ENCODE measurements around the gene ZNRF1.
"Not testable (repeated sequence)": the region's sequence is repeated elsewhere in the genome, so short reads cannot be mapped to it uniquely, and the experiment has no call there.

The ZNRF1 gene

GRCh38 chr16:75112734-75113491, 114.1 kb downstream of the ZNRF1 start:
- DNase-seq (ENCODE audit: low read depth in 3 of 3) = no peak

GRCh38 chr16:75113541-75114121, 114.8 kb downstream of the ZNRF1 start:
- DNase-seq (ENCODE audit: low read depth in 3 of 3) = no peak

- DNase-seq (ENCODE audit: low read depth in 3 of 3) = no peak
These were observed 115.5 kb downstream of the ZNRF1 start for GRCh38 chr16:75114179-75114945.

- DNase-seq (ENCODE audit: low read depth in 3 of 3) = no peak
These were observed 116.4 kb downstream of the ZNRF1 start for GRCh38 chr16:75114946-75115825.

GRCh38 chr16:75116081-75116910, 117.5 kb downstream of the ZNRF1 start, which contains the start of gene LDHD:
TSS of gene LDHD (minus strand) at chr16:75116780. CDS start at chr16:75116720, 60 bp downstream.
- DNase-seq (ENCODE audit: low read depth in 3 of 3) = no peak

GRCh38 chr16:75116911-75117245, 118.1 kb downstream of the ZNRF1 start:
- DNase-seq (ENCODE audit: low read depth in 3 of 3) = no peak

- DNase-seq (ENCODE audit: low read depth in 3 of 3) = no peak
These were observed 120.2 kb downstream of the ZNRF1 start for GRCh38 chr16:75118943-75119539.

- DNase-seq (ENCODE audit: low read depth in 3 of 3) = no peak
These were observed 121.4 kb downstream of the ZNRF1 start for GRCh38 chr16:75120253-75120652.

- DNase-seq (ENCODE audit: low read depth in 3 of 3) = no peak
These were observed 123.2 kb downstream of the ZNRF1 start for GRCh38 chr16:75121949-75122568.

GRCh38 chr16:75122609-75123008, 123.8 kb downstream of the ZNRF1 start:
- DNase-seq (ENCODE audit: low read depth in 3 of 3) = no peak

- DNase-seq (ENCODE audit: low read depth in 3 of 3) = no peak
These were observed 129.0 kb downstream of the ZNRF1 start for GRCh38 chr16:75127713-75128415.

- not testable (repeated sequence) for DNase-seq (ENCODE audit: low read depth in 3 of 3)
These were observed 130.8 kb downstream of the ZNRF1 start for GRCh38 chr16:75129421-75130149.

GRCh38 chr16:75130150-75130771, 131.4 kb downstream of the ZNRF1 start:
- DNase-seq (ENCODE audit: low read depth in 3 of 3) = no peak

- DNase-seq (ENCODE audit: low read depth in 3 of 3) = no peak
These were observed 132.3 kb downstream of the ZNRF1 start for GRCh38 chr16:75131081-75131480.

GRCh38 chr16:75138233-75138632, 139.4 kb downstream of the ZNRF1 start:
- DNase-seq (ENCODE audit: low read depth in 3 of 3) = no peak

GRCh38 chr16:75138636-75139035, 139.8 kb downstream of the ZNRF1 start:
- DNase-seq (ENCODE audit: low read depth in 3 of 3) = no peak

- DNase-seq (ENCODE audit: low read depth in 3 of 3) = no peak
These were observed 140.7 kb downstream of the ZNRF1 start for GRCh38 chr16:75139498-75139897.

- DNase-seq (ENCODE audit: low read depth in 3 of 3) = no peak
These were observed 145.1 kb downstream of the ZNRF1 start for GRCh38 chr16:75143941-75144340.
